Measurements from ENCODE around the gene SPPL3. TPM values are rescaled to one million over a fixed set of nuclear protein-coding genes. Genes with fewer than 3 reads are reported as not detected.

SPPL3 gene
- total RNA-seq, 1 donor from 2014 or later = 10.4 TPM

DNA sequence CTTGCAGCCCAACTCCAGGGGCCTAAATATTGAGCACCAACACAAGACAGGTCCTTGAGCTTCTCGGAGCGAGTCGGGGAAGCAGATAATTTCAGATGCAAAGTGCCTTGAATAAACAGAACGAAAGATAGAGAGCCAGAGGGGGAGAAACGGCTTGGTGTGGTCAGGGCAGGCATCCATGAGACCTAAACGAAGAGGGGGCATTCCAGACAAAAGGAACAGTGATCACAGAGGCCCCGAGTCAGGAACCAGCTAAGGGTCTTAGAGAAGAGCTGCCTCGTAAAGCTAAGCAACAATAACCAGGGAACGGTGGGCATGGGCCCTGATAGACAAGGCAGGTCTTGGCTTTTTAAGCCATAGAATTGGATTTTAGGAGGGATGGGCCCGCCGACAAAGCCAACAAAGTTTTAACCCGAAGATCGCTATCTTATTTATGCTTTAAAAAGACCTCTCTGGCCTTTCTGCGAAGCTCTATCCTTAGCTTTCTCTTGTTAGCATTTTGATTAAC is 179.0 kb downstream of the SPPL3 start:
- peak overlapping the region; percentile 48 to 90 (median 75) for H3K9ac ChIP-seq (ENCODE audit: low read depth in 1 of 3, low read length in 3 of 3)
- H3K27me3 ChIP-seq (ENCODE audit: control insufficient read depth in 3 of 3, insufficient read depth in 3 of 3, low read length in 3 of 3) = no peaks in the 10 kb centered on the region
- peaks cover 30 to 46% (median 43%) of the 10 kb centered on the region in 3 donors for H3K36me3 ChIP-seq (ENCODE audit: control insufficient read depth in 3 of 3, insufficient read depth in 3 of 3, low read length in 3 of 3)
- H3K4me1 ChIP-seq (ENCODE audit: control insufficient read depth in 3 of 3, insufficient read depth in 3 of 3, low read length in 3 of 3) = peaks cover 26 to 32% (median 31%) of the 10 kb centered on the region in 3 donors
- no peaks in the 10 kb centered on the region for H3K9me3 ChIP-seq (ENCODE audit: control insufficient read depth in 3 of 3, low read length in 3 of 3)
- H3K4me3 ChIP-seq (ENCODE audit: low read length in 3 of 3) = peak overlapping the region; percentile 72 to 86 (median 74)
- H3K27ac ChIP-seq (ENCODE audit: low read depth, low read length) = peak overlapping the region; percentile 76

DNA sequence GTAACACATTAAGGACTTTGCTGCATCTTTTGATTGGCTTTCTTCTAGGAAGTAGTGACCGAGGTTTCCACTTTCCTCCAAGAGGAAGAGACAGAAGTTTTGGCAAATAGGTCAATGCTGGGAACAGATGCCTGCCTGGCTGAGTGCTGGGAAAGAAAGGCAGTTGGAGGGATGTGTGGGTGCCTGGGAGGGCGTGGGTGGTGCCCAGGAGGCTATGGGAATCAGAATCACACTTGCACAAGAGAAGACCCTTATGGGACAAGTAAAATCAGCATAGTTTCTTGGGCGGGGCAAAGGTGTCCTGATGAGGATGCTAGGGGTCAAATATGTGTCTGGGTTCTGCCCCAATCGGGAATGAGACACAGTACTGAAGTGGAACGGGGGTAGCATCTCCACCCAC is 179.4 kb downstream of the SPPL3 start:
- Histone ChIP-seq H3K4me1 (ENCODE audit: control insufficient read depth in 3 of 3, insufficient read depth in 3 of 3, low read length in 3 of 3) (peaks cover 26 to 36% (median 32%) of the 10 kb centered on the region in 3 donors), H3K27ac (ENCODE audit: low read depth, low read length) (no peak overlapping the region), H3K27me3 (ENCODE audit: control insufficient read depth in 3 of 3, insufficient read depth in 3 of 3, low read length in 3 of 3) (no peaks in the 10 kb centered on the region), H3K9me3 (ENCODE audit: control insufficient read depth in 3 of 3, low read length in 3 of 3) (no peaks in the 10 kb centered on the region), H3K9ac (ENCODE audit: low read depth in 1 of 3, low read length in 3 of 3) (no peak overlapping the region), H3K36me3 (ENCODE audit: control insufficient read depth in 3 of 3, insufficient read depth in 3 of 3, low read length in 3 of 3) (peaks cover 30 to 48% (median 44%) of the 10 kb centered on the region in 3 donors), H3K4me3 (ENCODE audit: low read length in 3 of 3) (peak overlapping the region in 1 of 3 donors; percentile 72)

DNA sequence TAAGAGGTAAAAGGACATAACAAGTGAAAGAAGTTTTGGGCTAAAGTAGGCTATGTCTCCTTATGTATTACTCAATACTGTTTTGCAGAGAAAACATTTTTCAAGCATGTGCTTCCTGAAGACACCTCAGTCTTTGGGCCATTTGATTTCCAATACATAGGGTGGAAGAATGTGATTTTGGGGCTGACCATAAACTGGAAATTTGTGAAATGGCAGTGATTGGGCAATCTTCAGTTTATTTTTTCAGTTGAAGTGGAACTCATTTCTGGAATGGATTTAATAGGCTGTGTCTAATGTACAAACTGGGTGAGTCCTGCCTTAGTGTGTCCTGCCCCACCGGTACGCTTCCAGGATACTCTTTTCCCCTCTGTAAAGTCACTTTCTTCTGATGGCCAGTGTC is 181.4 kb downstream of the SPPL3 start:
- no peaks in the 10 kb centered on the region for H3K9me3 ChIP-seq (ENCODE audit: control insufficient read depth in 3 of 3, low read length in 3 of 3)
- no peak overlapping the region for H3K27ac ChIP-seq (ENCODE audit: low read depth, low read length)
- peaks cover 43 to 57% (median 56%) of the 10 kb centered on the region in 3 donors for H3K36me3 ChIP-seq (ENCODE audit: control insufficient read depth in 3 of 3, insufficient read depth in 3 of 3, low read length in 3 of 3)
- no peak overlapping the region for H3K4me3 ChIP-seq (ENCODE audit: low read length in 3 of 3)
- H3K9ac ChIP-seq (ENCODE audit: low read depth in 1 of 3, low read length in 3 of 3) = no peak overlapping the region
- H3K4me1 ChIP-seq (ENCODE audit: control insufficient read depth in 3 of 3, insufficient read depth in 3 of 3, low read length in 3 of 3) = peaks cover 26 to 36% (median 32%) of the 10 kb centered on the region in 3 donors
- no peaks in the 10 kb centered on the region for H3K27me3 ChIP-seq (ENCODE audit: control insufficient read depth in 3 of 3, insufficient read depth in 3 of 3, low read length in 3 of 3)

DNA sequence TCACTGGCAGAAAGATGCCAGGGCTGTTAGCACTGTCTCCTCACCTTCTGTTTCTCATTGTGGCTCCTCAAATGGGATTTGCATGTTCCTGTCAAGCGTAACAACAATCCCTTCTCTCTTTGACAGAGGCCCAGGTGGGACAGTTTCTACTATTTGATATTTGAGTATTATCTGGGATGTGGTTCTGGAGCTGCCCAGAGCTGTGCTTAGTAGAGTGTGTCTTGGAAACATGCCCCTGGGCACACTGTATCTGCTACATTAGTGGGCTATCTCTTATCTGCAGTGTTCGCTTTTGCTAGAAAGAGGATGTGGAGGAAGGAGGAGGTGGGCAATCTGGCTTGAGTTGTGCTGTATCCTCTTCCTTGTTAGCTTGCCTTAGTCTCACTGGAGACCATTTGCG is 182.3 kb downstream of the SPPL3 start:
- no peak overlapping the region for H3K27ac ChIP-seq (ENCODE audit: low read depth, low read length)
- peaks cover 43 to 57% (median 54%) of the 10 kb centered on the region in 3 donors for H3K36me3 ChIP-seq (ENCODE audit: control insufficient read depth in 3 of 3, insufficient read depth in 3 of 3, low read length in 3 of 3)
- no peak overlapping the region for H3K9ac ChIP-seq (ENCODE audit: low read depth in 1 of 3, low read length in 3 of 3)

DNA sequence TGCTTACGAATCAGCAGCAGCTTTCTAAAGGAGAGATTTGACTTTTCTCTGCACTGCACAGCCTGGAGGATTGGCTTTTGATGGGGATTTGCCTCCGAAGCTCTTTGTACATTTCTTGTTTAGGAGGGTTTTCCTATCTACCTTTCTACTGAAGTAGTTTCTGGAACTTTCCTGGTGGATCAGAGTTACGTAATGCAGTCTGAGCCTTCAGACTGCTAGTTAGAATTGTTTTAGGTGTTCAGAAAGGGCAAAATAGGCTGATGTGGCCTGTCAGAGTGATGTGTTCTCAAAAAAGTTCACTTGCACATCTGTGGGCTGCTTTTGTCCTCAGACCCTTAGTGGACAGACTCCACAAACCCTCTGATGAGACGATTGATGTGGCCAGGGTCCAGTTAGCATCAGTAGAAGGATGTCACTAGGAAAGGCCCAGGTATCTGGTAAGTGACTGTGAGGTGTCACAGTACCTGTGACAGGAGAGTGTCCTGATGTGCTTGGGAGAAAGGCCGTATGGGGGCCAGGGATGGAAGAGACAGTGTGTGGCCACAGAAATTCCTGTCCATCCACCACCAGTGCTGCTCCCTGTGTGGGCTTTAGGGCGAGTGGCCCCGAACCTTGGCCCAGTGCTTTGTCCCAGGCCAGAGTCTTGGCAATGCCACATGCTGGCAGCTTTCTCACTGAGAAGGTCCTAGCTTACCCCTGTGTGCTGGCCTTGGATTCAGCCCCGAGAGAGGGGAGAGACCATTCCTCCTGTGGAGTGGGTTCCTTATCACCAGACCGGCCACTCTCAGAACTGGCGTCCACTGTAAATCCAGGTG is 183.0 kb downstream of the SPPL3 start:
- Histone ChIP-seq H3K27me3 (ENCODE audit: control insufficient read depth in 3 of 3, insufficient read depth in 3 of 3, low read length in 3 of 3) (no peaks in the 10 kb centered on the region), H3K9me3 (ENCODE audit: control insufficient read depth in 3 of 3, low read length in 3 of 3) (no peaks in the 10 kb centered on the region), H3K4me3 (ENCODE audit: low read length in 3 of 3) (no peak overlapping the region), H3K4me1 (ENCODE audit: control insufficient read depth in 3 of 3, insufficient read depth in 3 of 3, low read length in 3 of 3) (peaks cover 18 to 26% (median 21%) of the 10 kb centered on the region in 3 donors), H3K9ac (ENCODE audit: low read depth in 1 of 3, low read length in 3 of 3) (peak overlapping the region in 1 of 3 donors; percentile 15), H3K27ac (ENCODE audit: low read depth, low read length) (peak overlapping the region; percentile 67), H3K36me3 (ENCODE audit: control insufficient read depth in 3 of 3, insufficient read depth in 3 of 3, low read length in 3 of 3) (peaks cover 48 to 64% (median 61%) of the 10 kb centered on the region in 3 donors)

More for the DNA sequence above, 182.3 kb downstream of the SPPL3 start:
- Histone ChIP-seq H3K4me3 (ENCODE audit: low read length in 3 of 3) (no peak overlapping the region), H3K27me3 (ENCODE audit: control insufficient read depth in 3 of 3, insufficient read depth in 3 of 3, low read length in 3 of 3) (no peaks in the 10 kb centered on the region), H3K9me3 (ENCODE audit: control insufficient read depth in 3 of 3, low read length in 3 of 3) (no peaks in the 10 kb centered on the region), H3K4me1 (ENCODE audit: control insufficient read depth in 3 of 3, insufficient read depth in 3 of 3, low read length in 3 of 3) (peaks cover 24 to 33% (median 28%) of the 10 kb centered on the region in 3 donors)

DNA sequence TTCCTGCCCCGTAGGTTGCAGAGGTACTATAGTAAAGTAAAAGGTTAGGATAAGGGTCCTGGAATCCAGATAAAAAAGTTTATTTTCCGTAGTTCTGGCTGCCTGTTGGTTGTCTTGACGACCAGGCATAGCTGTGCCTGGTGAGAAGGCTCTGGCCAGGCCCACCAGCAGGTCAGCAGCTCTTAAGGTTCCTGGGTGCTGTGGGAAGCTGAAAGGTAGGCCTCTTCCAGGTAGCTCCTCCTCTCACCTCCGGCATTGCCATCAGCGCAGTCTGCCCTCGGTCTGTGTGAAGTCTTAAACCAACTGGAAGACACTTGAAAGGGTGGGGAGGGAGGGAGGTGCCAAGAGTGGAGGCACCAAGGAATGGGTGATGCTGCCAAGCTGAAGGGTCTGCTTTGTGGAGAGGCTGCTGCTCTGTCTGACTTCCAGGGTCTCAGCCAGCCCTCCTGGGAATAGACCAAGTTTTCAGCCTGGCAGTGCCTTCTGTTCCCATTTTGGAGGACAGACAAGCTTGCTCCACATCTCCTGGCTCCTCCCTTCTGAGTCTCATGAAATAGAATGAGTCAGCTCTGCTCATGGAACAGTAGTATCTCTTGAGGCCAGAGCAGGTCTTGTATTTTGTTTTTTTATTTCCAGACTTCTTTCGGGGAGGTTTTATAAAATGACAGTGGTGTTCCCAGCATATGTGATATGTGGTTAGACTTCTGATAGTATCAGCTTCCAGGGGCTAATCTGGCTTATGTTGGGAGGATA is 183.7 kb downstream of the SPPL3 start:
- peaks cover 49 to 67% (median 66%) of the 10 kb centered on the region in 3 donors for H3K36me3 ChIP-seq (ENCODE audit: control insufficient read depth in 3 of 3, insufficient read depth in 3 of 3, low read length in 3 of 3)
- peaks cover 17 to 24% (median 18%) of the 10 kb centered on the region in 3 donors for H3K4me1 ChIP-seq (ENCODE audit: control insufficient read depth in 3 of 3, insufficient read depth in 3 of 3, low read length in 3 of 3)
- no peaks in the 10 kb centered on the region for H3K9me3 ChIP-seq (ENCODE audit: control insufficient read depth in 3 of 3, low read length in 3 of 3)
- H3K4me3 ChIP-seq (ENCODE audit: low read length in 3 of 3) = no peak overlapping the region
- no peaks in the 10 kb centered on the region for H3K27me3 ChIP-seq (ENCODE audit: control insufficient read depth in 3 of 3, insufficient read depth in 3 of 3, low read length in 3 of 3)
- H3K27ac ChIP-seq (ENCODE audit: low read depth, low read length) = peak overlapping the region; percentile 67
- no peak overlapping the region for H3K9ac ChIP-seq (ENCODE audit: low read depth in 1 of 3, low read length in 3 of 3)

DNA sequence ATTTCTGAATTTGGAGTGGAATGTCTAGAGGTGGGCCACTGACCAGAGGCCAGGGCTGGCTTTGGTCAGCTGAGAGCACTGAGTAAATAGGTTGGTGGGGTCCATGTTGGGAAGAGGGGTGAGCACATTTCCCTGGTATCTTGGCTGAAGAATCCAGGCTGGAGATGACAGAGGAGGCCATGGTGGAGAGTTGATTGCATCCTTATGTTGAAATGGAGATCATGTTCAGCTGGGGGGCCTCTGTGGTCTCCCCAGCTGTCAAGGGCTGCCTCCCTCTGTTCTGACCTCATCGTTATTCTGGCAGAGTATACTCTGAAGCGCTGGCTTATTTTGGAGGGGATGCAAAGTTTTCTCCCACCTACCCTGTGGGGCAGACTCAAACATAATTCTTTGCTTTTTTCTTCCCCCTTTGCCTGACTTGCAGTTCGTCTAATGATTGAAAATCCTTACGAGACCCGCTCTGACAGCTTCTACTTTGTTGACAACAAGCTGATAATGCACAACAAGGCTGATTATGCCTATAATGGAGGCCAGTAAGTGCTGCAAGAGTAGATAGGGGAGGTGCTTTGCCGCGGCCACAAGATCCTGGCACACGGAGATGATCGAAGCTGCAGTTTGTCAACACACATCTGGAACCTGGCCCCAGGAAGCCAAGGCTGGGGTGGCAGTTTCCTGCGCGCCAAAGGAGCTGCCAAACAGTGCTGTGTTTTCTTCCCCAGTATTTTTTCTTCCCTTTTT is 184.5 kb downstream of the SPPL3 start:
- Histone ChIP-seq H3K4me1 (ENCODE audit: control insufficient read depth in 3 of 3, insufficient read depth in 3 of 3, low read length in 3 of 3) (peaks cover 12 to 19% (median 12%) of the 10 kb centered on the region in 3 donors), H3K36me3 (ENCODE audit: control insufficient read depth in 3 of 3, insufficient read depth in 3 of 3, low read length in 3 of 3) (peaks cover 53 to 72% (median 71%) of the 10 kb centered on the region in 3 donors), H3K4me3 (ENCODE audit: low read length in 3 of 3) (no peak overlapping the region), H3K27me3 (ENCODE audit: control insufficient read depth in 3 of 3, insufficient read depth in 3 of 3, low read length in 3 of 3) (no peaks in the 10 kb centered on the region), H3K27ac (ENCODE audit: low read depth, low read length) (peak overlapping the region; percentile 67), H3K9me3 (ENCODE audit: control insufficient read depth in 3 of 3, low read length in 3 of 3) (no peaks in the 10 kb centered on the region), H3K9ac (ENCODE audit: low read depth in 1 of 3, low read length in 3 of 3) (no peak overlapping the region)

DNA sequence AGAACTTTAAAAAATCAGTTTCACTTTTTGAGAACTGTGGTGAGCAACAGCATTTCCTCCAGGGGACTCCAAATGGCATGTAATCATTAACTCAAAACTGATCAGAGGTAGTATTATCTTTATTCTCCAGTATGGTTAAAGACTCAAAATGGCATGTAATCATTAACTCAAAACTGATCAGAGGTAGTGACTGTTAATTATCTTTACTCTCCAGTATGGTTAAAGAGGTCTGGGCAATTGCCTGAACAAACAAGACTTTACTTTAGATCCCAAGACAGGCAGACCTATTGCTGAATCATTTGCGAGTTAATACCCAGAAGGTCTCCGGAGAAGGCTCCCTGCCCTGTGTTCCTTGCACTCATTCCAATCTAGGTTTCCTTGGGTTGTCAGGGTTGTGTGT is 185.1 kb downstream of the SPPL3 start:
- peaks cover 12 to 19% (median 12%) of the 10 kb centered on the region in 3 donors for H3K4me1 ChIP-seq (ENCODE audit: control insufficient read depth in 3 of 3, insufficient read depth in 3 of 3, low read length in 3 of 3)
- H3K9ac ChIP-seq (ENCODE audit: low read depth in 1 of 3, low read length in 3 of 3) = peak overlapping the region in 1 of 3 donors; percentile 14
- H3K27ac ChIP-seq (ENCODE audit: low read depth, low read length) = no peak overlapping the region
- no peaks in the 10 kb centered on the region for H3K27me3 ChIP-seq (ENCODE audit: control insufficient read depth in 3 of 3, insufficient read depth in 3 of 3, low read length in 3 of 3)
- H3K9me3 ChIP-seq (ENCODE audit: control insufficient read depth in 3 of 3, low read length in 3 of 3) = no peaks in the 10 kb centered on the region
- H3K4me3 ChIP-seq (ENCODE audit: low read length in 3 of 3) = no peak overlapping the region
- peaks cover 57 to 75% (median 72%) of the 10 kb centered on the region in 3 donors for H3K36me3 ChIP-seq (ENCODE audit: control insufficient read depth in 3 of 3, insufficient read depth in 3 of 3, low read length in 3 of 3)

DNA sequence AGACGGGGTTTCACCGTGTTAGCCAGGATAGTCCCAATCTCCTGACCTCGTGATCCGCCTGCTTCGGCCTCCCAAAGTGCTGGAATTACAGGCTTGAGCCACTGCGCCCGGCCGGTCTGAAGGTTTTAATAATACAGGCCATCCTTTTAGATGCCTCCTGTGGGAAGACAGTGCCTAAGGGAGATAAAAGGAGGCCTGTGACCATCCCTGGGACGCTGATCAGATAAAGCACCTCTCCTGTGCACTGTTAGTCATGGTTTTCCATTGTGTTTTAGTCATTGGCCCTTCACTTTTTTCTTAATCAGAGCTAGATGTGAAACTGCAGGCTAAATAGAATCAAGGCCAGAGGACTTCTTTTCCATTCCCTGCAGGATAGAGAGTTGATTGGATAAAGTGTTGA is 186.1 kb downstream of the SPPL3 start:
- Histone ChIP-seq H3K27me3 (ENCODE audit: control insufficient read depth in 3 of 3, insufficient read depth in 3 of 3, low read length in 3 of 3) (no peaks in the 10 kb centered on the region), H3K9me3 (ENCODE audit: control insufficient read depth in 3 of 3, low read length in 3 of 3) (no peaks in the 10 kb centered on the region), H3K4me1 (ENCODE audit: control insufficient read depth in 3 of 3, insufficient read depth in 3 of 3, low read length in 3 of 3) (peaks cover 12 to 20% (median 19%) of the 10 kb centered on the region in 3 donors), H3K27ac (ENCODE audit: low read depth, low read length) (no peak overlapping the region), H3K9ac (ENCODE audit: low read depth in 1 of 3, low read length in 3 of 3) (no peak overlapping the region), H3K4me3 (ENCODE audit: low read length in 3 of 3) (no peak overlapping the region), H3K36me3 (ENCODE audit: control insufficient read depth in 3 of 3, insufficient read depth in 3 of 3, low read length in 3 of 3) (peaks cover 58 to 79% (median 74%) of the 10 kb centered on the region in 3 donors)
